NCI-H187 (cell line): ENCODE data around the gene NFKBIL1.

Source experiments
- DNase-seq, 2 experiments: peaks; one replicate each; lab custom pipeline; 2025; lab: John Stamatoyannopoulos, UW

The NFKBIL1 gene

DNA sequence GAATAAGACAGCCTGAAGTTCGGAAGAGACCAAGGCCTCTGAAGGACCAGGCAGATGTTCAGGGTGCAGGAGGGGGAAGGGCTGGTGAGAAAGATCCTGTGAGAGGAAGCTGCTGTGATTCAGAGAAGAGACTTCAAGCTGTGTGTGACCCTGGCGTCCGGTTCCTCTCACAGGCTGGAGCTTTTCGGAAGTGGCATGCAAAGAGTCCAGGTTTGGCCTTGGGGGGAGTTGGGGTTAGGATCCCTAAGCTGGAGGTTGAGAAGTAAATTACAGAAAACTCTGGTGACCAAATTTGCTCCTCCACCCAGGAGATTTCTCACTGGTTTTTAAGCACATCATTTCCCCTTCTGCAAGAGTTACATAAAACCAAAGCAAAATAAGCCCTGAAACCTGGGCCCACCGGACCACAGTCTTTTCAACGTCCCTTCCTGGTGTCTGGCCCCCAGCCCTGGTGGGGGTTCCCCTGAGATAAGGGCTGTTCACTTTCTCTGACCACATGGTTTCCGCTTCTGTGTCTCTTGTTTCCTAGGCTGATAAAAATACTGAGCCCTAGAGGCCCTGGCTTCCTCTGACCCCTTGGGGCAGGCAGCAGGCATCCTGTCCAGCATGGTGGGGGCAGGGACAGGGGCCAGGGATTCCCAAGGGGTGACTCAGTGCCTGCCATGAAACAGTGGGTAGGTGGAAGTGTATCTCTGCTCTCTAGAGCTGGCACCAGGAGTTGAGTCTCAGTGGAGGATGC is 12.7 kb downstream of the NFKBIL1 start:
- no peak for DNase-seq

DNA sequence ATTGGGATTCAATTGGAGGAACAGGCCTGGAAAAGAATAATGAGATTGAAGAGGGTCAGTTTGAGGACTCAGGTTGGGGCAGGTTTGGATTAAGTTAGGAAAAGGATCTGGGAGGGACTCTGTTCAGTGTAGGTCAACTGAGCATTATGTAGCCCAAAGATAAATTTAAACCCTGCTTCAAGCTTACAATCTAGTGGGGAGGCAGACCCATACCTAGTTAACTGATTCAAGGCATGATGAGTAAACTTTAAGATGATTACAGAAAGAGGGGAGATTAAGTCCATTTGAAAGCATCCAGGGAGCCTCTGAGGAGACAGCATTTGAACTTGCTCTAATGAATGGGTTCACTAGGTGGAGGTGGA is 13.3 kb downstream of the NFKBIL1 start:
- no peak for DNase-seq

DNA sequence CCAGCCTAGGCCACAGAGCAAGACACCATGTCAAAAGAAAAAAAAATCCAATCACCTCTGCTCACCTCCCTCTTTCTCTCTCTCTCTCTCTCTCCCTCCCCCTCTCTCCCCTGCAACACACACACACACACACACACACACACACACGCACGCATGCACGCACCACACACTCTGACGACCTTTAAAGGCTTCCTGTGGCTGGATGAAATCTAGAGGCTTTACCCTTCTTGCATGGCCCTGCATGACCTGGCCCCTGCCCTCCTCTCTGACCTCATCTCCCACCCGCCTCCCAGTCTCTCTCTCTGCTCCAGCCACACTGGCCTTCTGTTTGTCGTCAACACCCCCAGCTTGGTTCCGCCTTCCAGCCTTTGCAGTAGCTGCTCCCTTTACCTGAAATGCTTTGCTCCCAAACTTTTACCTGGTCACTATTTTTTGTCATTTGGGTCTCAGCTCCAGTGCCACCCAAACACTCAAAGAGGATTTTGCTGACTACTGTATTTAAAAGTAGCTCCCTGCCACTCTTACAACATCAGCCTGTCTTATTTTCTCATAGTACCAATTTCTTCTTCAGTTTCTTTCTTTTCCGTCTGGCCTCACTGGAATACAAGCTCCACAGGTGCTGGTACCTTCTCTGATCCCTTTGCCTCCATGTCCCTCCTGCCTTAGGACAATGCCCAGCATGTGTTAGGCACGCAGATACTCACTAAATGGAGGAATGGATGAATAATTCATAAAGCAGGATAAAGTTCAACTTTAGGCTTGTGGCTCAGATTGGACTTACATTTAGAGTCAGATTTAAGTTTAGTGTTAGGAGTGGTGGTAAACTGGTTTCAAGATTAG is 20.3 kb downstream of the NFKBIL1 start:
- no peak for DNase-seq

DNA sequence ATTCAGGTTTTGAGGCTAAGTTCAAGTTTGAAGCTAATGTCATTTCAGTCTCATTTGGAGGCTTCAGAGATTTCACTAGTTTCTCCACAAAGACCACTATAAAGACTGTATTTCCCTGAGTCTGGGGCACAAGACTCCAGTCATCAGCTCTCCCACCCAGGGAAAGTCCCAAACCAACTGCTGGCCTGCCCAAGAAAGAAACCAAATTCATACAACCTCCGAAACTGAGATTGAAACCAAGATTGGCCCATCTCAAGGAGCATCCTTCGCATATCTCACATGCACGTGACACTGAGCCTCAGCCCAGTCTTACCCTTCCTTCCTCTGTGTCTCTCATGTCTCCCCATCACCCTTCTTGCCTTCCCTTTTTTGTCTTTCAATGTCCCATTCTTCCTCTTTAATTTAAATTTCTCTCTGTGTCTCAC is 21.1 kb downstream of the NFKBIL1 start:
- no peak for DNase-seq

DNA sequence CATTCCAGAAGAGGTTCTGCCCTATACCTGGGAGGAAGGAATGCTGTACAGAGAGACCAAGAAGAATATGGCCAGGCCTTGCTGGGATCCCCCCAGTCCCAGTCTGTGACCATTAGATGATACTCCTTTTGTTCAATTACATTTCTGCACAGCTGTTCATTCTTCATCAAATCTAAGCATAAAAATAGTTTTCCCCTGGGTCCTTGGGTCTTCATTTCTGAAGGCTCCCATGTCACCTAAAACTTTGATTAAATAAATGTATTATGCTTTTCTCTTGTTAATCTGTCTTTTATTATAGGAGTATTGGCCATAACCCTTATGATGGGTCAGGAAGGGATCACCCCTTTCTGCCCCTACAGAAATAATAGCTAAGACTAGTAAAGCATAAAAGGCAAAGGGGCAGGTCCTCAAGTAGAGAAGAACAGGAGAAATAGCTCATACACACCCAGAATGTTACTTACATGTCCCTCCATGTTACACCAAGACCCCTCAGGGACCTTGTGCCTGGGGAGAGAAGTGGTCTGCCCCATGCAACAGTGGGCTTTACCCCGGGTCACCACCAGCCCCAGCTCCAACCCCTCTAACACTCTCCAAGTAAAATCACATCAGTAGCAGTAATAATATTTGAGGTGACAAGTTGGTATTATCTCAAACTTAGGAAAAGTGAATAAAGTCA is 22.6 kb downstream of the NFKBIL1 start:
- no peak for DNase-seq

DNA sequence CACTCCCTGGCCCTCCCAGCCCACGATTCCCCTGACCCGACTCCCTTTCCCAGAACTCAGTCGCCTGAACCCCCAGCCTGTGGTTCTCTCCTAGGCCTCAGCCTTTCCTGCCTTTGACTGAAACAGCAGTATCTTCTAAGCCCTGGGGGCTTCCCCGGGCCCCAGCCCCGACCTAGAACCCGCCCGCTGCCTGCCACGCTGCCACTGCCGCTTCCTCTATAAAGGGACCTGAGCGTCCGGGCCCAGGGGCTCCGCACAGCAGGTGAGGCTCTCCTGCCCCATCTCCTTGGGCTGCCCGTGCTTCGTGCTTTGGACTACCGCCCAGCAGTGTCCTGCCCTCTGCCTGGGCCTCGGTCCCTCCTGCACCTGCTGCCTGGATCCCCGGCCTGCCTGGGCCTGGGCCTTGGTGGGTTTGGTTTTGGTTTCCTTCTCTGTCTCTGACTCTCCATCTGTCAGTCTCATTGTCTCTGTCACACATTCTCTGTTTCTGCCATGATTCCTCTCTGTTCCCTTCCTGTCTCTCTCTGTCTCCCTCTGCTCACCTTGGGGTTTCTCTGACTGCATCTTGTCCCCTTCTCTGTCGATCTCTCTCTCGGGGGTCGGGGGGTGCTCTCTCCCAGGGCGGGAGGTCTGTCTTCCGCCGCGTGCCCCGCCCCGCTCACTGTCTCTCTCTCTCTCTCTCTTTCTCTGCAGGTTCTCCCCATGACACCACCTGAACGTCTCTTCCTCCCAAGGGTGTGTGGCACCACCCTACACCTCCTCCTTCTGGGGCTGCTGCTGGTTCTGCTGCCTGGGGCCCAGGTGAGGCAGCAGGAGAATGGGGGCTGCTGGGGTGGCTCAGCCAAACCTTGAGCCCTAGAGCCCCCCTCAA is 24.9 kb downstream of the NFKBIL1 start, which contains the start of gene LTA:
Gene LTA, plus strand, starts transcription at position 249 of the 871 bp plus-strand sequence. Its CDS starts 454 bp downstream, at position 703.
- no peak for DNase-seq

DNA sequence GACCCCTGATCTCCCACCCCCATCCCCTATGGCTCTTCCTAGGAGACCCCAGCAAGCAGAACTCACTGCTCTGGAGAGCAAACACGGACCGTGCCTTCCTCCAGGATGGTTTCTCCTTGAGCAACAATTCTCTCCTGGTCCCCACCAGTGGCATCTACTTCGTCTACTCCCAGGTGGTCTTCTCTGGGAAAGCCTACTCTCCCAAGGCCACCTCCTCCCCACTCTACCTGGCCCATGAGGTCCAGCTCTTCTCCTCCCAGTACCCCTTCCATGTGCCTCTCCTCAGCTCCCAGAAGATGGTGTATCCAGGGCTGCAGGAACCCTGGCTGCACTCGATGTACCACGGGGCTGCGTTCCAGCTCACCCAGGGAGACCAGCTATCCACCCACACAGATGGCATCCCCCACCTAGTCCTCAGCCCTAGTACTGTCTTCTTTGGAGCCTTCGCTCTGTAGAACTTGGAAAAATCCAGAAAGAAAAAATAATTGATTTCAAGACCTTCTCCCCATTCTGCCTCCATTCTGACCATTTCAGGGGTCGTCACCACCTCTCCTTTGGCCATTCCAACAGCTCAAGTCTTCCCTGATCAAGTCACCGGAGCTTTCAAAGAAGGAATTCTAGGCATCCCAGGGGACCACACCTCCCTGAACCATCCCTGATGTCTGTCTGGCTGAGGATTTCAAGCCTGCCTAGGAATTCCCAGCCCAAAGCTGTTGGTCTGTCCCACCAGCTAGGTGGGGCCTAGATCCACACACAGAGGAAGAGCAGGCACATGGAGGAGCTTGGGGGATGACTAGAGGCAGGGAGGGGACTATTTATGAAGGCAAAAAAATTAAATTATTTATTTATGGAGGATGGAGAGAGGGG is 26.1 kb downstream of the NFKBIL1 start:
- DNase-seq = no peak

DNA sequence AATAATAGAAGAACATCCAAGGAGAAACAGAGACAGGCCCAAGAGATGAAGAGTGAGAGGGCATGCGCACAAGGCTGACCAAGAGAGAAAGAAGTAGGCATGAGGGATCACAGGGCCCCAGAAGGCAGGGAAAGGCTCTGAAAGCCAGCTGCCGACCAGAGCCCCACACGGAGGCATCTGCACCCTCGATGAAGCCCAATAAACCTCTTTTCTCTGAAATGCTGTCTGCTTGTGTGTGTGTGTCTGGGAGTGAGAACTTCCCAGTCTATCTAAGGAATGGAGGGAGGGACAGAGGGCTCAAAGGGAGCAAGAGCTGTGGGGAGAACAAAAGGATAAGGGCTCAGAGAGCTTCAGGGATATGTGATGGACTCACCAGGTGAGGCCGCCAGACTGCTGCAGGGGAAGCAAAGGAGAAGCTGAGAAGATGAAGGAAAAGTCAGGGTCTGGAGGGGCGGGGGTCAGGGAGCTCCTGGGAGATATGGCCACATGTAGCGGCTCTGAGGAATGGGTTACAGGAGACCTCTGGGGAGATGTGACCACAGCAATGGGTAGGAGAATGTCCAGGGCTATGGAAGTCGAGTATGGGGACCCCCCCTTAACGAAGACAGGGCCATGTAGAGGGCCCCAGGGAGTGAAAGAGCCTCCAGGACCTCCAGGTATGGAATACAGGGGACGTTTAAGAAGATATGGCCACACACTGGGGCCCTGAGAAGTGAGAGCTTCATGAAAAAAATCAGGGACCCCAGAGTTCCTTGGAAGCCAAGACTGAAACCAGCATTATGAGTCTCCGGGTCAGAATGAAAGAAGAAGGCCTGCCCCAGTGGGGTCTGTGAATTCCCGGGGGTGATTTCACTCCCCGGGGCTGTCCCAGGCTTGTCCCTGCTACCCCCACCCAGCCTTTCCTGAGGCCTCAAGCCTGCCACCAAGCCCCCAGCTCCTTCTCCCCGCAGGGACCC is 27.0 kb downstream of the NFKBIL1 start:
- no peak for DNase-seq

DNA sequence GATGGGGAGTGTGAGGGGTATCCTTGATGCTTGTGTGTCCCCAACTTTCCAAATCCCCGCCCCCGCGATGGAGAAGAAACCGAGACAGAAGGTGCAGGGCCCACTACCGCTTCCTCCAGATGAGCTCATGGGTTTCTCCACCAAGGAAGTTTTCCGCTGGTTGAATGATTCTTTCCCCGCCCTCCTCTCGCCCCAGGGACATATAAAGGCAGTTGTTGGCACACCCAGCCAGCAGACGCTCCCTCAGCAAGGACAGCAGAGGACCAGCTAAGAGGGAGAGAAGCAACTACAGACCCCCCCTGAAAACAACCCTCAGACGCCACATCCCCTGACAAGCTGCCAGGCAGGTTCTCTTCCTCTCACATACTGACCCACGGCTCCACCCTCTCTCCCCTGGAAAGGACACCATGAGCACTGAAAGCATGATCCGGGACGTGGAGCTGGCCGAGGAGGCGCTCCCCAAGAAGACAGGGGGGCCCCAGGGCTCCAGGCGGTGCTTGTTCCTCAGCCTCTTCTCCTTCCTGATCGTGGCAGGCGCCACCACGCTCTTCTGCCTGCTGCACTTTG is 28.0 kb downstream of the NFKBIL1 start, which contains the start of gene TNF:
Gene TNF, plus strand, starts transcription at position 231 of the 567 bp plus-strand sequence. Its CDS starts 177 bp downstream, at position 408.
- no peak for DNase-seq

DNA sequence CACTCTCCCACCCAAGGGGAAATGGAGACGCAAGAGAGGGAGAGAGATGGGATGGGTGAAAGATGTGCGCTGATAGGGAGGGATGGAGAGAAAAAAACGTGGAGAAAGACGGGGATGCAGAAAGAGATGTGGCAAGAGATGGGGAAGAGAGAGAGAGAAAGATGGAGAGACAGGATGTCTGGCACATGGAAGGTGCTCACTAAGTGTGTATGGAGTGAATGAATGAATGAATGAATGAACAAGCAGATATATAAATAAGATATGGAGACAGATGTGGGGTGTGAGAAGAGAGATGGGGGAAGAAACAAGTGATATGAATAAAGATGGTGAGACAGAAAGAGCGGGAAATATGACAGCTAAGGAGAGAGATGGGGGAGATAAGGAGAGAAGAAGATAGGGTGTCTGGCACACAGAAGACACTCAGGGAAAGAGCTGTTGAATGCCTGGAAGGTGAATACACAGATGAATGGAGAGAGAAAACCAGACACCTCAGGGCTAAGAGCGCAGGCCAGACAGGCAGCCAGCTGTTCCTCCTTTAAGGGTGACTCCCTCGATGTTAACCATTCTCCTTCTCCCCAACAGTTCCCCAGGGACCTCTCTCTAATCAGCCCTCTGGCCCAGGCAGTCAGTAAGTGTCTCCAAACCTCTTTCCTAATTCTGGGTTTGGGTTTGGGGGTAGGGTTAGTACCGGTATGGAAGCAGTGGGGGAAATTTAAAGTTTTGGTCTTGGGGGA is 28.7 kb downstream of the NFKBIL1 start:
- no peak for DNase-seq

DNA sequence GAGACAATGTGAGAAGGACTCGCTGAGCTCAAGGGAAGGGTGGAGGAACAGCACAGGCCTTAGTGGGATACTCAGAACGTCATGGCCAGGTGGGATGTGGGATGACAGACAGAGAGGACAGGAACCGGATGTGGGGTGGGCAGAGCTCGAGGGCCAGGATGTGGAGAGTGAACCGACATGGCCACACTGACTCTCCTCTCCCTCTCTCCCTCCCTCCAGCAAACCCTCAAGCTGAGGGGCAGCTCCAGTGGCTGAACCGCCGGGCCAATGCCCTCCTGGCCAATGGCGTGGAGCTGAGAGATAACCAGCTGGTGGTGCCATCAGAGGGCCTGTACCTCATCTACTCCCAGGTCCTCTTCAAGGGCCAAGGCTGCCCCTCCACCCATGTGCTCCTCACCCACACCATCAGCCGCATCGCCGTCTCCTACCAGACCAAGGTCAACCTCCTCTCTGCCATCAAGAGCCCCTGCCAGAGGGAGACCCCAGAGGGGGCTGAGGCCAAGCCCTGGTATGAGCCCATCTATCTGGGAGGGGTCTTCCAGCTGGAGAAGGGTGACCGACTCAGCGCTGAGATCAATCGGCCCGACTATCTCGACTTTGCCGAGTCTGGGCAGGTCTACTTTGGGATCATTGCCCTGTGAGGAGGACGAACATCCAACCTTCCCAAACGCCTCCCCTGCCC is 29.6 kb downstream of the NFKBIL1 start:
- DNase-seq = no peak

DNA sequence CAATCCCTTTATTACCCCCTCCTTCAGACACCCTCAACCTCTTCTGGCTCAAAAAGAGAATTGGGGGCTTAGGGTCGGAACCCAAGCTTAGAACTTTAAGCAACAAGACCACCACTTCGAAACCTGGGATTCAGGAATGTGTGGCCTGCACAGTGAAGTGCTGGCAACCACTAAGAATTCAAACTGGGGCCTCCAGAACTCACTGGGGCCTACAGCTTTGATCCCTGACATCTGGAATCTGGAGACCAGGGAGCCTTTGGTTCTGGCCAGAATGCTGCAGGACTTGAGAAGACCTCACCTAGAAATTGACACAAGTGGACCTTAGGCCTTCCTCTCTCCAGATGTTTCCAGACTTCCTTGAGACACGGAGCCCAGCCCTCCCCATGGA is 30.2 kb downstream of the NFKBIL1 start:
- DNase-seq = no peak

DNA sequence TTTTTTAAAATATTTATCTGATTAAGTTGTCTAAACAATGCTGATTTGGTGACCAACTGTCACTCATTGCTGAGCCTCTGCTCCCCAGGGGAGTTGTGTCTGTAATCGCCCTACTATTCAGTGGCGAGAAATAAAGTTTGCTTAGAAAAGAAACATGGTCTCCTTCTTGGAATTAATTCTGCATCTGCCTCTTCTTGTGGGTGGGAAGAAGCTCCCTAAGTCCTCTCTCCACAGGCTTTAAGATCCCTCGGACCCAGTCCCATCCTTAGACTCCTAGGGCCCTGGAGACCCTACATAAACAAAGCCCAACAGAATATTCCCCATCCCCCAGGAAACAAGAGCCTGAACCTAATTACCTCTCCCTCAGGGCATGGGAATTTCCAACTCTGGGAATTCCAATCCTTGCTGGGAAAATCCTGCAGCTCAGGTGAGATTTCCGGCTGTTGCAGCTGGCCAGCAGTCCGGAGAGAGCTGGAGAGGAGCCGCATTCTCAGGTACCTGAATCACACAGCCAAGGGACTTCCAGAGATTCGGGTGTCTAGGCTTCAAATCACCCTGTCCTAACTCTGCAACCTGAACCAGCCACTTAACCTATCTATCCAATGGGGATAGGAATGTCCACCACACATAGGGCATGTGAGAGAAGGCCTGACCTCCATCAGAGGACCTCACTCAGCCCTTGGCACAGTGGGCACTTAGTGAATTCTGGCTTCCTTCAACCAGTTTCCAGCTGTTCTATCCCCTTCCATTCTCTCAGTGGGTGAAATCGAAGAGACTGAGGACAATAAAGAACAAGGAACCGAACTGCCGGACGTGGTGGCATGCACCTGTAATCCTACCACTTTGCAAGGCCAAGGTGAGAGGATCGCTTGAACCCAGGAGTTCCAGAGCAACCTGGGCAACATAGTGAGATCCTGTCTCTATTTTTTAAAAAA is 31.0 kb downstream of the NFKBIL1 start:
- no peak for DNase-seq

DNA sequence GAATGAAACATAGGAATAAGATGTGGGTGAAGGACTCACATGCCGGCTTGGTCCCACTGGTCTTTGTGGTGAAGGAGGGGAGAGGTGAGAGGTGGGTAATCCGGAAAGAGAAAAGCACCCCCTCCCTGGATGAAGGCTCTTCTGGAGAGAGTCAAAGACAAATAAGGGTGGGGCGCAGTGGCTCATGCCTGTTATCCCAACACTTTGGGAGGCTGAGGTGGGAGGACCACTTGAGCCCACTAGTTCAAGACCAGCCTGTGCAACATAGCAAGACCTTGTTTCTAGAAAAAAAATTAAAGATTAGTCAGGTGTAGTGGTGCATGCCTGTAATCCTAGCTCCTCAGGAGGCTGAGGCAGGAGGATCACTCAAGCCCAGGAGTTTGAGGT is 31.7 kb downstream of the NFKBIL1 start:
- no peak for DNase-seq

DNA sequence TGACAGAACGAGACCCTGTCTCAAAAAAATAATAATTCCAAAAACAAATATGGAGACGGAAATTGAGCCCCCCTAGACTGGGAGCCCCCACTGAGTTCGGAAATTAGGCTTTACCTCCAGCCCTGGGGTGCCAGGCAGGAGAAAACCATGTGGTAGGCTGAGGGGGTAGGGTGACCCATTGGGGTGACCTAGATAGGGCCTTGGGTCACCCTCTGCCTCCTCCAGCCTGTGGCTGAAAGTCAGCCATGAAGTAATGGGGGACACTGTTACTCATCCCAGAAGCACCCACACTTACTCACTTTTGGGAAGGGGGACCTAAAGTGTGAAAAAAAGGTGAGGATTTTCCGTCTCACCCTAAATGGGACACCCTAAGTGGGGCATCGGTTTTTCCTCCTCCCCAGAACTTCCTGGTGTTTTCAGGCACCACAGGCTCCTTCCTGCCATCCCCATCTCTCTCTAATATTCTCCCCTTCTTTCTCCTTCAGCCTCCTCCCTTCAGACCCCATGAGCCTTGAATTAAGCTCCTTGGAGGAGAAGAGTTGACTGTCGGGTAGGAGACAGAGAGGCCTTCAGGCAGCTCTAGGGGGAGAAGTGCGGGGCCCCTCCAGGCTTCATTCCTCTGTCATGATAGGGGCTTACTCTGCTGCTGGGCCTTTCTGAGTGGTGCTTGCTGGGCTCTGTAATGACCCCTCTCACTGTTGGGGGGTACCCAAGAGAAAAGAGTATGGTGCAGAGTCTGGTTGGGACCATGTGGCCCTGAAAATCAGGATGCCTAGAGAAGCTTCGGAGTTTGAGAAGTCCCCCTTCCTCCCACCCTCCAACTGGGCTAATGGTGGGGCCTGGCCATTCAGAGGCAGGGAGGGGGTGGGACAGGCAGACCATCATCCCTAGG is 32.4 kb downstream of the NFKBIL1 start:
- no peak for DNase-seq

DNA sequence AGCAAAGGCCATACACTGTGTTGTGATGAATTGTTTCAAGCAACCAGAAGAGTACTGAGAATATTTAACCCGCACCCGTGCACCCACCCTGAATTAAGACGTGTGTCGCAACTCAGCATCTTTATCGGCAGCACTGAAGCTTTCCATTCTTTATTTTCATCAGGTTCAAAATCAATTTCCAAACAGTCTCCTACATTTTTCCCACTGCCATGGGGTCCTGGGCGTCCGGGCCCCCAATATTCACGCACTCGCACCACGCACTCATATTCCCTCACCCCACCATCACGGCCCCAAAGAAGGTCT is 33.0 kb downstream of the NFKBIL1 start:
- DNase-seq = no peak
